Measurements from ENCODE around the gene SCGB2A2. TPM values are rescaled to one million over a fixed set of nuclear protein-coding genes. Genes with fewer than 3 reads are reported as not detected.

The SCGB2A2 gene
- polyA plus RNA-seq, 1 of the 3 experiments (the other 2 are of a cell fraction), result not detected

- Histone ChIP-seq H2AFZ (ENCODE audit: low read depth) (no peak overlapping the region), H3K4me1 (ENCODE audit: control insufficient read depth in 1 of 2, insufficient read depth in 2 of 2, low read depth in 1 of 2, low read length in 1 of 2) (peaks cover 0 to 3% of the 10 kb centered on the region in 2 experiments; a peak in 1 of 4 replicates), H3K4me2 (no peak overlapping the region), H4K20me1 (ENCODE audit: insufficient read depth) (no peaks in the 10 kb centered on the region), H3K9me3 (no peaks in the 10 kb centered on the region), H3K27ac (ENCODE audit: low read depth in 2 of 2, low read length in 1 of 2) (no peak overlapping the region), H3K9ac (no peak overlapping the region), H3K9me2 (no peaks in the 10 kb centered on the region), H3F3A (replicated peaks; ENCODE audit: insufficient read depth) (no peaks in the 10 kb centered on the region), H3K27me3 (ENCODE audit: insufficient read depth) (peaks cover 10% of the 10 kb centered on the region; the same call in 1 of the 2 replicates), H3K36me3 (replicated peaks in 1 of 2; ENCODE audit: control insufficient read depth in 1 of 2, insufficient read depth in 2 of 2, low read length in 1 of 2) (no peaks in the 10 kb centered on the region), H3K79me2 (ENCODE audit: insufficient read depth) (no peaks in the 10 kb centered on the region), H3K4me3 (ENCODE audit: low read depth in 2 of 2, low read length in 1 of 2) (no peak overlapping the region)
- WGBS (ENCODE audit: low lambda C conversion rate), result 59% methylated on average over 2 of the region's 2 CpGs
- TF ChIP-seq SMC3 (IDR thresholded peaks at IDR 0.05; ENCODE audit: low read depth, low read length), result no peak
- no peak for TF ChIP-seq RFX5 (IDR thresholded peaks at IDR 0.05; ENCODE audit: low read length)
- TF ChIP-seq TCF12 (IDR thresholded peaks at IDR 0.05), result no peak
- no peak for TF ChIP-seq FOXM1 (IDR thresholded peaks at IDR 0.05; ENCODE audit: low read depth)
- TF ChIP-seq ELF1 (IDR thresholded peaks at IDR 0.05), result no peak
- TF ChIP-seq MXI1 (IDR thresholded peaks at IDR 0.05; ENCODE audit: low read depth, low read length), result no peak
- TF ChIP-seq CTCF (IDR thresholded peaks at IDR 0.05), result no peak
- TF ChIP-seq SIN3A (IDR thresholded peaks at IDR 0.05; ENCODE audit: borderline replicate concordance, low read depth, low read length), result no peak
- TF ChIP-seq EZH2phosphoT487 (IDR thresholded peaks at IDR 0.05; ENCODE audit: borderline replicate concordance, low read depth), result no peak
- no peak for TF ChIP-seq JUND (IDR thresholded peaks at IDR 0.05)
- TF ChIP-seq USF1 (IDR thresholded peaks at IDR 0.05; ENCODE audit: borderline replicate concordance, low read depth), result no peak
- TF ChIP-seq GATA2 (CRISPR knock-in tag; IDR thresholded peaks at IDR 0.05), result no peak
- no peak for TF ChIP-seq IRF3 (IDR thresholded peaks at IDR 0.05; ENCODE audit: low read depth, low read length)
- TF ChIP-seq MAX (IDR thresholded peaks at IDR 0.05; ENCODE audit: low read depth), result no peak
- TF ChIP-seq EP300 (IDR thresholded peaks at IDR 0.05; ENCODE audit: borderline replicate concordance in 1 of 2, low read depth in 1 of 2, low read length in 1 of 2), result no peak
- no peak for TF ChIP-seq PBX3 (IDR thresholded peaks at IDR 0.05)
- no peak for TF ChIP-seq RCOR1 (IDR thresholded peaks at IDR 0.05; ENCODE audit: low read length)
- no peak for TF ChIP-seq RAD21 (IDR thresholded peaks at IDR 0.05; ENCODE audit: low read length)
- POLR2A ChIA-PET, result no interaction called here
- CTCF ChIA-PET, result interaction anchor here (1.3 to 4.0 kb wide), 5 partner anchors 11 to 215 kb away, joined by 3 to 34 read pairs (median 4); no protein-coding TSS in a partner anchor
- DNase-seq, result no peak
Measured at GRCh38 chr11:62322524-62322923, 52.6 kb downstream of the SCGB2A2 start.

Other genes with a start within 250 kb of the SCGB2A2 start
- gene INCENP, start 146.1 kb upstream of the SCGB2A2 start, polyA plus RNA-seq (2012; rRNA removed), result 14.5 and 20.1 TPM in 2 replicates
- not detected in 2 replicates for gene SCGB1D1, start 79.9 kb upstream of the SCGB2A2 start, polyA plus RNA-seq (2012; rRNA removed)
- not detected in 2 replicates for gene SCGB2A1, start 61.5 kb upstream of the SCGB2A2 start, polyA plus RNA-seq (2012; rRNA removed)
- not detected in 2 replicates for gene SCGB1D2, start 27.9 kb upstream of the SCGB2A2 start, polyA plus RNA-seq (2012; rRNA removed)
- gene SCGB1D4, start 28.9 kb downstream of the SCGB2A2 start, polyA plus RNA-seq (2012; rRNA removed), result not detected in 2 replicates
- gene ASRGL1, start 67.3 kb downstream of the SCGB2A2 start, polyA plus RNA-seq (2012; rRNA removed), result 2.6 and 4.3 TPM in 2 replicates
- gene SCGB1A1, start 148.9 kb downstream of the SCGB2A2 start, polyA plus RNA-seq (2012; rRNA removed), result not detected in 2 replicates